SK-N-SH treated with all-trans-retinoic acid at 6 μM for 48 hours (cell line): ENCODE measurements around the gene DDX1.

ENCODE experiments used
- ATAC-seq: fragments of 200-7000 bp; cut with Tn5 transposase; 3 replicates; pipeline ENCODE4 v1.9.1; 2020; ENCODE audit warnings: mild to moderate bottlenecking, moderate library complexity
- ARNTL ChIP-seq: fragments of 450-650 bp; formaldehyde crosslinking; IDR thresholded peaks from 2 replicates; pipeline ENCODE4 v1.5.0; 2020; ENCODE audit warnings: low read depth, mild to moderate bottlenecking, moderate library complexity, borderline replicate concordance
- BACH2 ChIP-seq: fragments of 250-450 bp; sonication (Bioruptor Pico); IDR thresholded peaks from 2 replicates; pipeline ENCODE4 v1.9.0; 2021; ENCODE audit warnings: mild to moderate bottlenecking, borderline replicate concordance
- CSDC2 ChIP-seq: fragments of 250-450 bp; sonication (Bioruptor Pico); IDR thresholded peaks from 2 replicates; pipeline ENCODE4 v1.5.0; 2020; ENCODE audit warnings: mild to moderate bottlenecking, moderate library complexity
- CSRNP3 ChIP-seq: fragments of 250-450 bp; sonication (Bioruptor Pico); IDR thresholded peaks from 2 replicates; pipeline ENCODE4 v1.5.1; 2021; ENCODE audit warnings: mild to moderate bottlenecking, moderate library complexity
- GLIS3 ChIP-seq: fragments of 250-450 bp; sonication (Bioruptor Pico); IDR thresholded peaks from 2 replicates; pipeline ENCODE4 v1.5.0; 2020; ENCODE audit warnings: mild to moderate bottlenecking, moderate library complexity
- ISL1 ChIP-seq: fragments of 250-450 bp; sonication (Bioruptor Pico); IDR thresholded peaks from 2 replicates; pipeline ENCODE4 v2.1.2; 2022; ENCODE audit warnings: mild to moderate bottlenecking, moderate library complexity
- OSR1 ChIP-seq: fragments of 250-450 bp; sonication (Bioruptor Pico); IDR thresholded peaks from 2 replicates; pipeline ENCODE4 v1.8.0; 2022; ENCODE audit warnings: moderate library complexity, mild to moderate bottlenecking, inconsistent platforms
- POU6F1 ChIP-seq: fragments of 250-450 bp; sonication (Bioruptor Pico); IDR thresholded peaks from 2 replicates; pipeline ENCODE4 v1.8.0; 2021; ENCODE audit warnings: low read depth, mild to moderate bottlenecking, moderate library complexity, borderline replicate concordance
- PPARA ChIP-seq: fragments of 250-450 bp; sonication (Bioruptor Pico); IDR thresholded peaks from 2 replicates; pipeline ENCODE4 v1.5.0; 2020; ENCODE audit warnings: mild to moderate bottlenecking, borderline replicate concordance
- RARB ChIP-seq: fragments of 250-450 bp; sonication (Bioruptor Pico); IDR thresholded peaks from 2 replicates; pipeline ENCODE4 v1.8.0; 2021; ENCODE audit warnings: mild to moderate bottlenecking, moderate library complexity
- SNAI2 ChIP-seq: fragments of 250-450 bp; sonication (Bioruptor Pico); IDR thresholded peaks from 2 replicates; pipeline ENCODE4 v1.5.0; 2020; ENCODE audit warnings: mild to moderate bottlenecking, moderate library complexity
- TCF4 ChIP-seq: fragments of 250-450 bp; sonication (Bioruptor Pico); IDR thresholded peaks from 2 replicates; pipeline ENCODE4 v1.8.0; 2021; ENCODE audit warnings: mild to moderate bottlenecking, moderate library complexity, borderline replicate concordance
- TOX ChIP-seq: fragments of 250-450 bp; sonication (Bioruptor Pico); IDR thresholded peaks from 2 replicates; pipeline ENCODE4 v1.8.0; 2021; ENCODE audit warnings: mild to moderate bottlenecking, moderate library complexity, borderline replicate concordance
- TSHZ2 ChIP-seq: fragments of 250-450 bp; sonication (Bioruptor Pico); IDR thresholded peaks from 2 replicates; pipeline ENCODE4 v1.5.0; 2020; ENCODE audit warnings: mild to moderate bottlenecking, moderate library complexity
- ZC3H10 ChIP-seq: fragments of 250-450 bp; sonication (Bioruptor Pico); IDR thresholded peaks from 2 replicates; pipeline ENCODE4 v1.5.1; 2021; ENCODE audit warnings: mild to moderate bottlenecking, moderate library complexity
- ZFP3 ChIP-seq: fragments of 250-450 bp; sonication (Bioruptor Pico); IDR thresholded peaks from 2 replicates; pipeline ENCODE4 v1.5.0; 2020; ENCODE audit warnings: mild to moderate bottlenecking, moderate library complexity
- ZFP30 ChIP-seq: fragments of 450-650 bp; formaldehyde crosslinking; IDR thresholded peaks from 2 replicates; pipeline ENCODE4 v1.5.0; 2022; ENCODE audit warnings: mild to moderate bottlenecking, moderate library complexity
- ZNF565 ChIP-seq: fragments of 450-650 bp; formaldehyde crosslinking; conservative IDR thresholded peaks from 2 replicates; pipeline ENCODE4 v1.5.0; 2020; ENCODE audit warnings: low read depth, mild to moderate bottlenecking, moderate library complexity
- ZNF70 ChIP-seq: fragments of 450-650 bp; formaldehyde crosslinking; IDR thresholded peaks from 2 replicates; pipeline ENCODE4 v1.5.0; 2020; ENCODE audit warnings: mild to moderate bottlenecking, moderate library complexity
- ZNF8 ChIP-seq: fragments of 450-650 bp; formaldehyde crosslinking; IDR thresholded peaks from 2 replicates; pipeline ENCODE4 v1.5.0; 2020; ENCODE audit warnings: mild to moderate bottlenecking, moderate library complexity

The DDX1 gene

GRCh38 chr2:15565392-15565791 lies 26.3 kb upstream of the DDX1 start:
- ATAC-seq, result no peak
- TF ChIP-seq ZNF565 (CRISPR knock-in tag) (no peak), SNAI2 (CRISPR knock-in tag) (no peak), ZFP30 (CRISPR knock-in tag) (no peak), GLIS3 (CRISPR knock-in tag) (no peak), CSDC2 (CRISPR knock-in tag) (no peak), TOX (CRISPR knock-in tag) (no peak), ARNTL (CRISPR knock-in tag) (no peak), POU6F1 (CRISPR knock-in tag) (no peak), ZC3H10 (CRISPR knock-in tag) (no peak), CSRNP3 (CRISPR knock-in tag) (no peak)

- TF ChIP-seq ZNF565 (CRISPR knock-in tag) (no peak), ARNTL (CRISPR knock-in tag) (no peak), PPARA (no peak), OSR1 (CRISPR knock-in tag) (no peak), BACH2 (no peak), CSDC2 (CRISPR knock-in tag) (no peak), ZNF70 (CRISPR knock-in tag) (no peak), POU6F1 (CRISPR knock-in tag) (no peak), TCF4 (no peak), ZC3H10 (CRISPR knock-in tag) (no peak)
- TF ChIP-seq, all 23 proteins: peak for 0
- no peak for ATAC-seq
Observed at GRCh38 chr2:15565994-15566671, 25.5 kb upstream of the DDX1 start.

- TF ChIP-seq GLIS3 (CRISPR knock-in tag), result no peak
- TF ChIP-seq ZNF8 (CRISPR knock-in tag), result no peak
- TF ChIP-seq ZFP3 (CRISPR knock-in tag), result no peak
- no peak for TF ChIP-seq ZC3H10 (CRISPR knock-in tag)
- no peak for TF ChIP-seq TSHZ2 (CRISPR knock-in tag)
- no peak for TF ChIP-seq PPARA
- TF ChIP-seq TOX (CRISPR knock-in tag), result no peak
- TF ChIP-seq ZFP30 (CRISPR knock-in tag), result no peak
- TF ChIP-seq ZNF565 (CRISPR knock-in tag), result no peak
- TF ChIP-seq RARB, result no peak
- TF ChIP-seq ARNTL (CRISPR knock-in tag), result no peak
- no peak for TF ChIP-seq TCF4
- no peak for TF ChIP-seq ISL1 (CRISPR knock-in tag)
- TF ChIP-seq SNAI2 (CRISPR knock-in tag), result no peak
- no peak for TF ChIP-seq ZNF70 (CRISPR knock-in tag)
- no peak for TF ChIP-seq POU6F1 (CRISPR knock-in tag)
- ATAC-seq, result no peak
Observed at GRCh38 chr2:15566912-15567311, 24.8 kb upstream of the DDX1 start.
